Activated CD4-positive, alpha-beta T cell treated with anti-CD3 and anti-CD28 coated beads, Interleukin-2, amount 50 U/mL, for 48 hours (primary cell): ENCODE measurements around the gene TCF3.

Experiments
- DNase-seq, 2 experiments: peaks; one replicate each; pipeline ENCODE4 v3.0.0-alpha.2; 2020

Gene TCF3

DNA sequence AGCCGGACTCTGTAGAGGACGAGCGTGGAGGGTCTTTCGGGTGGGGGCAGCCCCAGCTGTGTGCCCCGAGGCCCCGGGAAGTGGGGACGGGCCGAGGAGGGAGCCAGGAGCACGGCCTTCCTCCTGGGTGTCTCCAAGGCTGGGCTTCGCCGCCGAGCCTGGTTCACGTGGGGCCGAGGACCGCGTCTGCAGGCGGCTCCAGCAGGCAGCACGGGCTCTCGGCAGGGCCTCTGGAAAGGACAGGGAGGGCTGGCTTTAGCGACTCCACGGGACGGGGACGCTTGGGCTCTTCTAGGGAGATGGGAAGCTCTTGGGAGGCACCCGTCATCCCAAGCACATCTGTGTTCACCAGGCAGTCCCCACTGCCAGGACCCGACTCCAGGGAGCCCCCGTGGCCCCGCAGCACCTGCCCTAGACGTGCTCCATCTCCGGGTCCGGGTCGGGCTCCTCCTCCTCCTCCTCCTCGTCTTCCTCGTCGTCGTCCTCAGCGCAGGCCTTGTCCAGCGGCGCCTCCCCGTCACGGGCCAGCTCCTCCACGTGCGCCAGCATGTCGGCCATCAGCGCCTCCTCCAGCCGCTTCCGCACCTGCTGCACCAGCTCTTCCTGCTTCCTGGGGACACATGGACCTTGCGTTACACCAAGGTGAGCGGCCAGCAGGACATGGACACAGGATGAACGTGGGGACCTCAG, 74.3 kb downstream of the TCF3 start:
- no peak for DNase-seq

DNA sequence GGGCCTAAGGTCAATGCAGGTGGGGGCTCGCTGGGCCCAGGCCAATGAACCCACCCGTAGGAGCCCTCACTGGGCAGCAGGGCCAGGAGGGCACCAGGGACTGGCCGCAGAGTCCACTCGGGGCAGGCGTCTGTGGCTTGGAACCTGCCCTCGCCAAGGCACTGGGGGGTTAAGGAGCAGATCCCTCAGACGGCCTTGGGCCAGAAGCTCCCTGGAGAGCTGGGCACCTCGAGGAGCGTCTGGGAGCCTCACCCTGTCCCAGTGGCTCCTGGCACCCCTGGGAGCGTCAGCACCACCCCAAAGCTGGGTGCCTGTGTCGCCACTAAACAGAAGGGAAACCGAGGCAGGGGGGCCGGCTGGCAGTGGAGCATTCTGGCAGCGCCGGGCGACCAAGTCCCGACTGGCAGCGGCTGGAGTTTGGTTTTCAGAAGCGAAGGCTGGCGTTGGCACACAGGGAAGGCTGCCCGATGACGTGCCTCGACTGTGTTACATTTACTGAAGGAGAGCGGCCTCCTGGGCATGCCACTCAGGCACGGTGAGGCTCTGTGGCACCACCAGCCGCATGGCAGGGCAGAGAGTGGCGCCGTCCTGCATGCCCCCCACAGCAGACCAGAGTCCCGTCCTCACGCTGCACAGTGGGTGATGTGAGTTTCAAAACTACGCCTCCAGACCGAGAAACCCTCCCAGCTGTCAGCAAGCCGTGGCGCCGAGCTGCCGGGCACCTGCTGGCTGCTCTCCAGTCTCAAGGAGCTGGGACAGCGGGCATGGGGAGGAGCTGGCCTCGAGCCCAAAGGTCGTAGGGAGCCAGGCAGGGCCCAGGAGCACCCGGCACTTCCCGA, 75.1 kb downstream of the TCF3 start:
- DNase-seq = no peak

DNA sequence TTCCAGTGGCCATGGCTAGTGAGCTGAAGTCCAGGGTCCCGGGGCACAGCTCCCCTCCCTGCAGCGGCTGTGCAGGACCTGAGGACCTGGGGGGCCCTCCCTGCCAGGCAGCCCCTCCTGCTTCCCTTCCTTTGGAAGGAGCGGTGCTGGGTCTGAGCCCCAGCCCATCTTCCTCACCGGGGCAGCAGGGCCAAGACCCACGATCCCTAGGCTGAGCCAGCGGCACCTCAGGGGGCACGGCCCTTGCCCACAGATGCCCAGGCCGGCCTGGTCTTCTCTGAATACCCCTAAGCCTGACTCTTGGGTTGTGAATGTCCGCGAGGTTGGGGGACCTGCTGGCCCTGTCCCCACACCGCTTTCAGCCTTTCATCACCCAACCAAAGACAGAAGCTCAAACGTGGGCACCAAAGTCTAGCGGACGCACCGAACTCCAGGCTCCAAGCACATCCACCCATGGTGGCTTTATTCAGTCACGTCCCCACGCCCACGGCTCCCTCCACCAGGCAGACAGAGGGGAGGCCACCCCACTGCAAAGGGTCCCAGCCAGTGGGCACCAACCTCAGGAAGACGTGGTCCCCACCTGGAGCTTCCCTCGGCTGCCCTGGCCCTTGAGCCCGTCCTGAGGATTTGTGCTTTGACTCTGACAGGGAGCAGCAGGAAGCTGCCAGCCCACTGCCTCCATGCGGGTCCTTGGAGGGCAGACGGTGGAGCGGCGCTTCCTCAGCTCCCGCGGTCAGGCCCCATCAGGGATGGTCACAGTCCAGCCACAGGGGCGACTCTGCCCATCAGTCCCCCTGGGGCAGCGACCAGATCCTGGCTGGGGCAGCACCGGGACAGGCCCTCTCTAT, 75.9 kb downstream of the TCF3 start:
- no peak for DNase-seq

DNA sequence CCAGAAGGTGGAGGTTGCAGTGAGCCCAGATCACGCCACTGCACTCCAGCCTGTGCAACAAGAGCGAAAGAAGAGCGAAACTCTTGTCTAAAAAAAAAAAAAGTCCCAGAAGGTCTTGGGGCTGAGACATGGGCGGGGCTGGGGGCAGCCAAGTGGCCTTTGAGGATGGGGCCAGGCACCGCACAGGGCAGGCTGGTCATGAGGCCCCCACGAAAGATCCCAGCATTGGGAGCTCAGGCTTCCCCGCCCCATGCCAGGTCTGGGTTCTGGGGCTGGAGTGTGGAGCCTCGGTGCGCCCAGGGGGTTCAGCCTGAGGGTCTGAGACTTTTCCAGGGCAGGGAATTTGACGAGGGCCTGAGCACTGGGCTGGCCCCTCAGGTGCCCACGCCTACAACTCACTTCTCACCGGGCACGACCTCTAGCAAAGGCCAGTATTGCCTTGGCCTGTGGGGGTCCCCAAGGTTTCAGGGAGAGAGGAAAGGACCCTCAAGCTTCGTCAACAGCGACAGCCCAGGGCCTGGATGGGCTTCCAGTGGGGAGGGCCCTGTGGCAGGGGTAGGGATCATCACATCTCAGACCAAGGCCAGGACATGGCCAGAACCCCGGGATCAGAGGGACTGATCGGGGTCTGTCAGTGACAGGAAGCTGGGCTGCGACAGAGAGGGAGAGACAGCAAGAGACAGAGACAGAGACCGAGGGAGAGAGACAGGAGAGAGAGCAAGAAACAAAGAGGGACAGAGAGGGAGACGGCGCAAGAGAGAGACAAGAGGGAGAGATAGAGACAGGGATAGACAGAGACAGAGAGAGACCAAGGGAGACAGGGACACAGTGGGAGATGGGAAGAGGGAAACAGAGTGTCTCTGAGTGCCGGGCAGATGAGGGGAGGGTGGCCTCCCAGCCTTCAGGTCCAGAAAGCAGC, 76.8 kb downstream of the TCF3 start:
- DNase-seq = no peak

DNA sequence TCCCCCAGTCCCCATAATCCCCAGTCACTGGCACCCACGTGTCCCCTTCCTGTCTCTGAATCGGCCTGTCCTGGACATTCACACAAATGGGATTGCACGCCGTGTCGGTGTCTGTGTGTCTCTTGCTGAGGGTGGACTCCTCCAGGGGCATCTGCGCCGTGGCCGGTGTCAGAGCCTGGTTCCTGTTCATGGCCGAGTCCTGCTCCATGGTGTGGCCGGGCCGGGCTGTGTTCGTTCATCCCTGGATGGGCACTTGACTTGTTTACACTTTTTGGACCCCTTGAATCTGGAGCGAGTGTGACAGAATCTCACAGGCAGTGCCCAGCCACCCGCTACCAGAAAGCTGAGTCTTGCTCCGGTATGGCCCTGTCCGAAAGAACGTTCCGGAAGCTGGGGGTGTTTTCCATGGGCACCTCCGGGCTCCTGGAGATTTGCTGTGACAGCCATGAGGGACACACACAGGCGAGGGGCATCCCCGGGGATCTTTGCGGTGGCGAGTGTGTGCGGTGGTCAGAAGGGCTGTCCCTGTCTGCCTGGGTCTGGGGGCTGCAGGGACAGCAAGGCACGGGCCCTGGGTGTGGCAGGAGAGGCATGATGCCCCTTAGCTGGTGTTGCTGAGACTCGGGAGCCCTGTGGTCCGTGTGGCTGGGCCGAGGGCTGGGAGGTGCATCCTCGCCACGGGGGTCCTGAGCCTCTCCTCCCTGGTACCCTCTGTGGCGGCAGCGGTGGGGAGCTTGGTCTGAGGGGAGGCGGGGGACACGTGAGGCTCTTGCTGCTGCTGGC, 77.9 kb downstream of the TCF3 start:
- no peak for DNase-seq

DNA sequence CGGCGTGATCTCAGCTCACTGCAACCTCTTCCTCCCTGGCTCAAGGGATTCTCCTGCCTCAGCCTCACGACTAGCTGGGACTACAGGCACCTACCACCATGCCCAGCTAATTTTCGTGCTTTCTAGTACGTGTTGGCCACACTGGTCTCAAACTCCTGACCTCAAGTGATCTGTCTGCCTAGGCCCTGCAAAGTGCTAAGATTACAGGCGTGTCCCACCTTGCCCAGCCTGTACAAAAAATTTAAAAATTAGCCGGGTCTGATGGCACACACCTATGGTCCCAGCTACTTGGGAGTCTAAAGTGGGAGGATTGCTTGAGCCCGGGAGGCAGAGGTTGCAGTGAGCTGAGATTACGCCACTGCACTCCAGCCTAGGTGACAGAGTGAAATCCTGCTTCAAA, 79.6 kb downstream of the TCF3 start:
- DNase-seq = no peak

DNA sequence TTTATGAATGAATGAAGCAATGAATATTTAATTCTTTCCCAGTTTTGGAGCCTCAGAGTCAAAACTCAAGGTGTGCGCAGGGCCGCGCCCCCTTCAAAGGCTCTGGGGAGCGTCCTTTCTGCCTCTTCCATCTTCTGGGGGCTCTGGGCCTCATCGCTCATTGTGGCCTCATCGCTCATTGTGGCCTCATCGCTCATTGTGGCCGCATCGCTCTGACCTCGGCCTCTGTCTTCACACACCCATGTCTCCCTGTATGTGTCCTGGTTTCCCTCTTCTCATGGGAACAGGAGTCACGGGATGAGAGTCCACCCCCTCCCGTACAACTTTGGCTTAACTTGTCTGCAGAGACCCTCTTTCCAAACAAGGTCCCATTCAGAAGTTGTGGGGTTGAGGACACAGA, 81.1 kb downstream of the TCF3 start:
- no peak for DNase-seq

DNA sequence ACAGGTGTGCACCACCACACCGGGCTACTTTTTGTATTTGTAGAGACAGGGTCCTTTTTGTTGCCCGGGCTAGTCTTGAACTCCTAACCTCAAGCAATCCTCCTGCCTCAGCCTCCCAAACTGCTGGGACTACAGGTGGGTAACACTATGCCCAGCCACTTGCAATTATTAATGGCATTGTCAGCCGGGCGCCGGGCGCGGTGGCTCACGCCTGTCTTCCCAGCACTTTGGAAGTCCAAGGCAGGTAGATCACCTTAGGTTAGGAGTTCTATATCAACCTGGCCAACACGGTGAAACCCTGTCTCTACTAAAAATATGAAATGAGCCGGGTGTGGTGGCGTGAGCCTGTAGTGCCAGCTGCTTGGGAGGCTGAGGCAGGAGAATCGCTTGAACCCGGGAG, 81.6 kb downstream of the TCF3 start:
- DNase-seq = no peak

DNA sequence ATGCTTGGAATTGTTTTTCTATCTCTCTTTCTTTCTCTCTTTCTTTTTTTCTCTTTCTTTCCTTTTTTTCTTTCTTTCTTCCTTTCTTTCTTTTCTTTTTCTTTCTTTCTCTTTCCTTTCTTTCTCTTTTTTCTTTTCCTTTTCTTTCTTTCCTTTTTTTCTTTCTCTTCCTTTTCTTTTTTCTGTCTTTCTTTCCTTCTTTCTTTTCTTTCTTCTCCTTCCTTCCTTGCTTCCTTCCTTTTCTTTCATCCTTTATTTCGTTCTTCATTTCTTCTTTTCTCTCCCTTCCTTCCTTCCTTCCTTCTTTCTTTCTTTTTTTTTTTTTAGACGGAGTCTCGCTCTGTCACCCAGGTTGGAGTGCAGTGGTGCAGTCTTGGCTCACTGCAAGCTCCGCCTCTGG, 82.4 kb downstream of the TCF3 start:
- no peak for DNase-seq

DNA sequence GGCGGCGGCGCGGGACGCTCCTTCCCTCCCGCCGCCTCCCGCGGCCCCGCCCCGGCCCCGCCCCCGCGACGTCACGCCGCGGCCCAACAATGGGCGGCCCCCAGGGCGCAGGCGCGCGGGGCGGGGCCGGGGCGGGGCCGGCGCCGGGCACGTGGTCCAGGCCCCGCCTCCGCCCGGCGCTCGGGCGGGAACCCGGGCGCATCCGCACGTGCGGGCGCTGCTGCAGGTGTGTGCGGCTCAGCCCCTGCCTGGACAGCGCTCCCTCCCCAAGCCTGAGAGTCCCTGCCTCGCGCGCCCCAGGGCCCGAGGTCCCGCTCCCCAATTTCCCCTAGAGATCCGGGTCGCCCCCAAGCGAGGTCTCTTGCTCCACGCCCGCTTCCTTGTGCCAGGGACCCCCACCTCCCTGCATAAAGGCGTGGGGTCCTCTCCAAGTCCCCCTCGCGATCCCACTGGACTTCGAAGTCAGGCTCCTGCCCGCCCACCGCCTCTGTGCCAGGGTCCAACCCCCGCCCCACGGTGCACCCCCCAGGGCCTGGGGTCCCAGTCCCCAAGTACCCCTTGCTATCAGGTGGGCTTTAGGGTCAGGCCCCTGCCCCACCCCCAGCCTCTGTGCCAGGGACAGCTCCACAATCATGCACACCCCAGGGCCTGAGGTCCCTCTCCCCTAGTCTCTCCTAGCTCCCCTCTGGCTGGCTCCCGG, 83.9 kb downstream of the TCF3 start, which contains the start of gene MEX3D:
Gene MEX3D (minus strand): TSS at position 6 of the 700 bp plus-strand sequence. CDS start 267 bp downstream, outside the sequence.
- peak; percentile 76 to 77 for DNase-seq

DNA sequence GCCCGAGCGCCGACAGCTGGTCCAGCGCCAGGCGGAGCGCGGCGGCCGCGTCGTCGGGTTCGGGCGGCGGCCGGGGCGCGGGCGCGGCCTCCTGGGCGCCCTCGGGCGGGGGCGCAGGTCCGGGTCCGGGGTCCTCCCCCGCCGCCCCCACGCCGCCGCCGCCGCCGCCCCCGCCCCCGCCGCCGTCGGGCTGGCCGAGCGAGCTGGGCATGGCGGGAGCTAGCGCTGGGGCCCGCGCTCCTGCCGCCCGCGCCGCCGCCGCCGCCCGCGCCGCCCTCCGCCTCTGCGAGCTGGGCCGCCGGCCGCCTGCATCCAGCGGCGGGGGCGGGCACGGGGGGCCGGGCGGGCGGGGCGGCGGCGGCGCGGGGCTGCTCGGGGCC, 84.6 kb downstream of the TCF3 start:
- DNase-seq = no peak

DNA sequence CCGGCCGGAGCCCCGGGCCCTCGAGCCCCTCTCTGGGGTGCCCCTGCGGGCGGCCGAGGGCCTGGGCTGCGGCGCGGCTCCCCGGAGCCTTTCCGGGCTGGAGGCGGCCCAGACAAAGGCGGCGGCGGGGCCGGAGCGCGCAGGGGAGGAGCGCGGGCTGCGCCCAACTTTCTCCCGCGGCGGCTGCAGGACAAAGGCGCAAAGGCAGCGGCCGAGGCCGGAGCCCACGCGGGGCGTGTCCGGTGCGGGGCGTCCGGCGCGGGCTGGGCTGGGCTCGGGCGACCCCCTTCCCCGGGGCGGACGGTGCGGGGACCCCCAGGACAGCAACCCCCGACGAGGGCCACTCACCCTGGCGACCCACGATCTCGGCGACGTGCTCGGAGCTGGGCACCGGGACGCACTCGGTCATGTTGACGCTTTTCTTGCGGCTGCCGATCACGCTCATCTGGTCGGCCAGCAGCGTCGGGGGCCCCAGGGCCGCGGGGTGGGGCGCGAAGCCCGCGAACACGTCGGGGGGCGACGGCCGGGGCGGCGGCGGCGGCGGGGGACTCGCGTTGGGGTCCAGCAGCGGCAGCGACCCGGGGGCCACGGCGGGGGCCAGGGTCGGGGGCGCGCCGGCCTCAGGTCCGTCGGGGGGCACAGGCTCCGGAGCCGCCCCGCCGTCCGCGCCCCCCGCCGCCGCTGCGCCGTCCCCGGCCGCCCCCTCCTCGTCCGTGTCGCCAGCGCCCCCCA, 85.1 kb downstream of the TCF3 start:
- DNase-seq = no peak

DNA sequence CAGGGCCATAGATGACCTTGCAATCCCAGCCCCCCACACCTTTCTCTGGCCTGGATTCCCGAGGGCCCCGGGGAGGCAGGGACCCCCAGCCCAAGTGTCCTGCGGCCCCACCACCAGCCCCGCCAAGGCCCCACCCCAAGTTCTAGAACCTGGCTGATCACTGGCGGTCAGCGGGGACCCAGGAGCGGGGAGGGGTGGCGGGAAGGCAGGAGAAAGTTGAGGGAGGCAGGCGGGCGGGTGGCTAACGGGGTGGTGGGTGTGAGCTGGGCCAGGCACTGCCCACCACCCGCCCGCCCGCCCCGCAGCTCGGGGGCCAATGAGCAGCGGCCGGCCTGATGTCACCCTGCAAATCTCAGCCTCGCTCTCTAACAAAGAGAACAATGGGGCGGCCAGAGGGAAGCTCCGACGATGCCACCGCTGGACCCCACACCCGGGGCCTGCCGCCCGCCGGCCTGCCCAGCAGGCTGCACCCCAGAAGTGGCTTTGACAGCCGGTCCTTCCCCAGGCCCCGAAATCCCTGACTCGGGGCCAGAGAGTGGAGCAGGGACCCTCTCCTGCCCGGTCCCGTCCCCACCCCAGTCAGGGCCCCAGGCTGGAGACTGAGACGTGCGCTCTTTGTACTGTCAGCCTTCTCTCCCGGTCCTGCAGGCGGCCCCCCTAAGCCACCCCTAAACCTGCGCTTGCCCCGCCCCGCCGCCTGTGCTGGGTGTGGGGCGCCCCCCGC, 85.9 kb downstream of the TCF3 start:
- DNase-seq = no peak

DNA sequence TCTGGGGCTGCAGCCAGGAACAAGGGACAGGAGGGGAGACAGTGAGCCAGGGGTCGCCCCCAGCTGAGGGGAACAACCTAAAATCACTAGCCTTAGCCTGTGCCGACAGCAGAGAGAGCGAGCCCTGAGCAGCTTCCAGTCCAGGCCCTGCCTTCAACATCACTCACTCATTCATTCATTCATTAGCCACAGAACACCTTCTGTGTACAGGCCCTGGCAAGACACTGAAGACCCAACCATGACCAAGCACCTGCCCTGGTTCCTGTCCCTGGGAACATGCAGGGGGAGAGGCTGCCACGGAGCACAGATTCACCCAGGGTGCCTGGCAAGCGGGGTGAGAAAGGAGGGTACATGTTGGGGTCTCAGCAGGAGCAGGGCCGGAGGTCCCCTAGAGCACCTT, 89.2 kb downstream of the TCF3 start:
- DNase-seq = no peak

DNA sequence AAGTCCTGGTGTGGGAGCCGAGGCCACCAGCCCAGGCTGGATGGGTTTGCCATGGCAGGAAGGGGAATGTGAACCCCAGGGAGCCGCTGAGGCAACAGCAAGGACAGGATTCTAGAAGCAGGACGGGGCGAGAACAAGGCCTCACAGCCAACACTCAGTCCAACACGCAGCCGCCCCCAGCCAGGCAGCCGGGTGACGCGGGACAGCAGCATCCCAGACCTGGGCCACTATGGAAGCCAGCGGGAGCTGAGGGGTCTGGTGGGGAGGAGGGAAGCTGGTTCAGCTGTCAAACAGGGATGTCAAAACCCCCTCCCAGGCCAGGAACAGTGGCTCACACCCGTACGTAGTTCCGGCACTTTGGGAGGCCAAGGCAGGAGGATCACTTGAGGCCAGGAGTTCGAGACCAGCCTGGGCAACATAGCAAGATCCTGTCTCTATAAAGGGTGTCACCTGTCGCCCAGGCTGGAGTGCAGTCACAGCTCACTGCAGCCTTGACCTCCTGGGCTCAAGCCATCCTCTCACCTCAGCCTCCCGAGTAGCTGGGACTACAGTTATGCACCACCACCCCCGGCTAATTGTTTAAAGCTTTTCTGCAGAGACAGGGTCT, 91.1 kb downstream of the TCF3 start:
- no peak for DNase-seq

DNA sequence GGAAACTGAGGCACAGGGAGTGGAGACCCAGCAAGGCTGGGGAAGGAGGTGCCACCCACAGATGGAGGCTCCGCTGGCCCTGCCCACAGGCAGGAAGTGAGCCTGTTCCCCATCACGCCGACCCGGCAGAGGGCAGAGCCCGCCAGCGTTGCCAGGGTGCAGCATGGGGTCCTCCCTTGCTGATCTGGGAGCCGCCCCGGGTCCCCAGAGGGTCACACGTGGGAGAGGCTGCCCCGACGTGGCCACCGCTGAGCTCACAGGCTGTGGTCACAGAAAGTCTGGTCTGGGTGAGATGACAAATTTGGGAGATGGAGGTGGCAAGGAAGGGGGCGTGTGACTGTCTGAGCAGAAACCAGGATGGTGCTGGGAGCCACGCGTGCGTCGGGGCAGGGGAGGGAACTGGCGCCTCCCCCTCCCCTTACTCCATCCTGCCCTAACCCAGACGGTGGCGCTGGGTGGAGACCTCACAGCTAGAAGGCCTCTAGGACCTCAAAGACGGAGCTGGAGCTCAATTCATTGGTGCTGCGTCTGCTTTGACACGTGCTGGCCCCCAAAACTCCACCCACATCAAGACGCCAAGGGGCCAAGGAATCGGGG, 92.0 kb downstream of the TCF3 start:
- no peak for DNase-seq
